Tibial nerve (tissue), 3 donors: Measurements from ENCODE around the gene P2RX6.

Source experiments
- CTCF ChIP-seq, 5 experiments: fragments of 200-600 bp in 3 of 5; fragments of 450-650 bp in 2 of 5; sonication (generic) in 3 of 5; IDR thresholded peaks; one replicate each; pipeline ENCODE4 v1.5.1; 2016 to 2019; ENCODE audit warnings: antibody characterized with exemption in 5 of 5, mild to moderate bottlenecking in 3 of 5, moderate library complexity in 2 of 5
- POLR2A ChIP-seq, 2 donors: fragments of 450-650 bp; IDR thresholded peaks; one replicate each; pipeline ENCODE4 v1.6.1; 2017; ENCODE audit warnings: antibody characterized with exemption in 2 of 2, mild to moderate bottlenecking in 2 of 2, moderate library complexity in 2 of 2

- TF ChIP-seq CTCF (IDR thresholded peaks at IDR 0.05) (no peak), POLR2A (IDR thresholded peaks at IDR 0.05) (no peak)
Observed at GRCh38 chr22:20994128-20994901, 20.6 kb upstream of the P2RX6 start.
